Peyer's patch (tissue), 4 donors: Measurements from ENCODE around the gene RAPGEF1.

Experiments used
- CTCF ChIP-seq, 6 experiments: fragments of 450-650 bp in 4 of 6; fragments of 200-600 bp in 2 of 6; sonication (generic) in 1 of 6; IDR thresholded peaks; one replicate each; pipeline ENCODE4 v1.5.1; 2017 to 2019; ENCODE audit warnings: antibody characterized with exemption in 6 of 6, mild to moderate bottlenecking in 3 of 6, moderate library complexity in 1 of 6
- POLR2A ChIP-seq, 2 donors: fragments of 450-650 bp; IDR thresholded peaks; one replicate each; pipeline ENCODE4 v1.5.1; 2017; ENCODE audit warnings: antibody characterized with exemption in 2 of 2, mild to moderate bottlenecking in 2 of 2, moderate library complexity in 2 of 2

- no peak for TF ChIP-seq CTCF (IDR thresholded peaks at IDR 0.05)
- TF ChIP-seq POLR2A (IDR thresholded peaks at IDR 0.05): no peak
Measured at GRCh38 chr9:131722255-131722654, 17.6 kb downstream of the RAPGEF1 start.
